Adrenal gland (tissue), 12 donors: ENCODE measurements around the gene DNAL4. TPM values are rescaled to one million over a fixed set of nuclear protein-coding genes. Genes with fewer than 3 reads are reported as not detected.

Experiments used
- DNase-seq, 7 donors: peaks; one replicate each; pipeline ENCODE4 v3.0.0-alpha.2; 2019 to 2020
- H3K27ac ChIP-seq, 5 donors: fragments of 200-600 bp; sonication (generic) in 4 of 5; 1 replicate in 3 of 5; 2 replicates in 2 of 5; pipeline versions ENCODE4 v1.5.1 to v1.8.0; 2016 to 2020; ENCODE audit warnings: mild to moderate bottlenecking in 1 of 5
- H3K27me3 ChIP-seq: fragments of 200-600 bp; 2 replicates; pipeline ENCODE4 v1.8.0; 2021
- H3K36me3 ChIP-seq, 2 donors: fragments of 200-600 bp; replicated peaks in 1 of 2; 1 replicate in 1 of 2; 2 replicates in 1 of 2; pipeline versions ENCODE4 v1.5.1 to v1.8.0; 2018 to 2022
- H3K4me1 ChIP-seq, 2 donors: fragments of 200-600 bp; replicated peaks in 1 of 2; 1 replicate in 1 of 2; 2 replicates in 1 of 2; pipeline versions ENCODE4 v1.5.1 to v1.8.0; 2018 to 2021
- H3K4me3 ChIP-seq, 4 donors: fragments of 200-600 bp; sonication (generic) in 3 of 4; one replicate each; pipeline ENCODE4 v1.5.1; 2016 to 2018
- H3K9me3 ChIP-seq, 3 donors: fragments of 200-600 bp; sonication (generic) in 1 of 3; replicated peaks in 1 of 3; 1 replicate in 2 of 3; 2 replicates in 1 of 3; pipeline versions ENCODE4 v1.5.1 to v1.8.0; 2016 to 2021
- POLR2A ChIP-seq, 2 donors: fragments of 450-650 bp; IDR thresholded peaks; one replicate each; pipeline ENCODE4 v1.6.1; 2017; ENCODE audit warnings: antibody characterized with exemption in 2 of 2, mild to moderate bottlenecking in 2 of 2, moderate library complexity in 1 of 2
- WGBS, 4 donors: extraction: QIAGEN DNeasy Blood & Tissue Kit in 2 of 4; methylation state at CpG; one replicate each; pipeline versions ENCODE4 v1.1.5 to v1.1.7; 2013 to 2017; 5-methylcytosine and 5-hydroxymethylcytosine counted together
- intact Hi-C, 2 donors: fragments of 100-400 bp; cut with DNase I; formaldehyde crosslinking; loops; one replicate each; pipeline versions ENCODE4 v1.14.1 to v1.15.0; 2022 to 2023
- polyA plus RNA-seq, 3 donors: library from polyadenylated mRNA; stranded (reverse); fragments of 200-250 nt in 2 of 3; fragments of 350-450 nt in 1 of 3; fragmentation: Illumina TruSeq in 1 of 3; extraction: RNeasy Lipid Tissue Mini Kit (QIAGEN cat#74804) in 1 of 3; gene quantifications; one replicate each; pipeline ENCODE4 v1.2.3, GENCODE V29; 2013 to 2014
- total RNA-seq, 9 donors: library from RNA; depleted of rRNA in 4 of 9; stranded (reverse); fragments of >200 nt in 4 of 9; fragments of 120-200 nt in 1 of 9; fragmentation: NEBNext Ultra II Directional in 1 of 9; extraction: Animal tissue kit (Norgen Biotek cat#: 25700) in 1 of 9; gene quantifications; one replicate each; pipeline versions ENCODE4 v1.1.0 to v1.2.4, GENCODE V29; 2013 to 2023
- TF ChIP-seq, protein P1 (sequence below), 6 experiments: fragments of 450-650 bp in 4 of 6; fragments of 200-600 bp in 2 of 6; sonication (generic) in 1 of 6; IDR thresholded peaks; 1 replicate in 5 of 6; 2 replicates in 1 of 6; pipeline versions ENCODE4 v1.5.1 to v1.8.0; 2016 to 2021; ENCODE audit warnings: antibody characterized with exemption in 6 of 6, mild to moderate bottlenecking in 2 of 6, moderate library complexity in 1 of 6
- donor health status: healthy with polysubstance abuse.
- donor health status: Bipolar disorder and iron deficiency.
- donor health status: DM: yes; HTN: yes; CAD: no.
- donor health status: DM: no; HTN: no; CAD: no.
- donor health status: DM: no; HTN: no; CAD: no.
- donor health status: DM: yes; HTN: yes; CAD: no.

Gene DNAL4
- total and polyA plus RNA-seq, 12 donors = 11.8 to 29.8 (median 19.1) TPM

DNA sequence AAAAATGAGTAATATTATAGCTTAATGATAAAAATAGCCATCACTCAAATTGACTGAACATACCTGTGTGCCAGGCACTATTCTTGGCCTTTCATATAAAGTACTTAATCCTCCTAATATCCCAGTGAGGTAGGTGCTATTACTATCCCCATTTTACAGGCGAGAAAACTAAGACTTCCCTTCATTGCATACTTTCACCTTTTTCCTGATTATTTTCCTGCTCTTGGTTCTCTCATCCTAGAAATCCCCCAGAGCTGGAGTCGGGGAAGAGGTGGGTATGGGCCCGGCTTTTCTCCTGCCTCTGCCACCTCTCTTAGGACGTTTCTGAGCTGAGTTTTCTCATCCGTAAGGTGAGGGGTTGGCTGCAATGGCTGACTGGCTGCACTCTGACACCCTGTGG lies 47.7 kb upstream of the DNAL4 start:
- H3K4me3 ChIP-seq = no peak overlapping the region
- H3K9me3 ChIP-seq = no peaks in the 10 kb centered on the region
- 88 to 92% (median 90%) methylated on average over 5 of the region's 5 CpGs for WGBS, 4 donors
- H3K4me1 ChIP-seq = peaks cover 3 to 11% of the 10 kb centered on the region in 2 donors
- no peak for DNase-seq
- H3K27ac ChIP-seq = no peak overlapping the region
- TF ChIP-seq, protein P1, sequence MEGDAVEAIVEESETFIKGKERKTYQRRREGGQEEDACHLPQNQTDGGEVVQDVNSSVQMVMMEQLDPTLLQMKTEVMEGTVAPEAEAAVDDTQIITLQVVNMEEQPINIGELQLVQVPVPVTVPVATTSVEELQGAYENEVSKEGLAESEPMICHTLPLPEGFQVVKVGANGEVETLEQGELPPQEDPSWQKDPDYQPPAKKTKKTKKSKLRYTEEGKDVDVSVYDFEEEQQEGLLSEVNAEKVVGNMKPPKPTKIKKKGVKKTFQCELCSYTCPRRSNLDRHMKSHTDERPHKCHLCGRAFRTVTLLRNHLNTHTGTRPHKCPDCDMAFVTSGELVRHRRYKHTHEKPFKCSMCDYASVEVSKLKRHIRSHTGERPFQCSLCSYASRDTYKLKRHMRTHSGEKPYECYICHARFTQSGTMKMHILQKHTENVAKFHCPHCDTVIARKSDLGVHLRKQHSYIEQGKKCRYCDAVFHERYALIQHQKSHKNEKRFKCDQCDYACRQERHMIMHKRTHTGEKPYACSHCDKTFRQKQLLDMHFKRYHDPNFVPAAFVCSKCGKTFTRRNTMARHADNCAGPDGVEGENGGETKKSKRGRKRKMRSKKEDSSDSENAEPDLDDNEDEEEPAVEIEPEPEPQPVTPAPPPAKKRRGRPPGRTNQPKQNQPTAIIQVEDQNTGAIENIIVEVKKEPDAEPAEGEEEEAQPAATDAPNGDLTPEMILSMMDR (IDR thresholded peaks at IDR 0.05) = no peak
- no peak for TF ChIP-seq POLR2A (IDR thresholded peaks at IDR 0.05)
- intact Hi-C loops = loop anchor here (5.0 to 10.0 kb wide), 2 partner anchors 67 to 74 kb away; no protein-coding TSS in a partner anchor
- no peaks in the 10 kb centered on the region for H3K36me3 ChIP-seq
- no peaks in the 10 kb centered on the region for H3K27me3 ChIP-seq

DNA sequence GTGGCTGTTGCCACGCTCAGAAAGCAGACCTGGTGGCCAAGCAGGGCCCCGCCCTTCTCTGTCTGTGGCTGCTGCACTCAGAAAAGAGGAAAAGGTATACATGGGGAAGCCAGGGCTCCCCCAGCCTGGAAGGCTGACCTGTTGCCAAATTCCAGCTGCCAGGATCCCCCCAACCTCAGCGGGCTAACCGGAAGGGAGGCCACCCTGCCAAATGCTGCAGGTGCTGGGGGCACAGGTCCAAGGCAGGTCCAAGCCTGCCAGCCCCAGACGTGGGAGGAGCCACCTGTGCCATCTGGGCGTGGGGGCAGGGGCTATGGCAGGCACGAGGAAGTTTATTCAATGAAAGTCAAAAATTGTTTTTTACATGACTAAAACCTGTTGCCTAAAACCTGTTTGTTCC lies 47.3 kb upstream of the DNAL4 start:
- WGBS, 4 donors = 67 to 86% (median 76%) methylated on average over 4 to 7 of the region's 7 CpGs
- Histone ChIP-seq H3K27me3 (no peaks in the 10 kb centered on the region), H3K36me3 (no peaks in the 10 kb centered on the region), H3K4me1 (peaks cover 3 to 11% of the 10 kb centered on the region in 2 donors), H3K27ac (no peak overlapping the region), H3K9me3 (no peaks in the 10 kb centered on the region), H3K4me3 (no peak overlapping the region)
- intact Hi-C loops = loop anchor here (5.0 to 10.0 kb wide), 2 partner anchors 66 to 74 kb away; no protein-coding TSS in a partner anchor
- no peak for DNase-seq
- TF ChIP-seq, protein P1 (IDR thresholded peaks at IDR 0.05) = no peak
- TF ChIP-seq POLR2A (IDR thresholded peaks at IDR 0.05) = no peak

DNA sequence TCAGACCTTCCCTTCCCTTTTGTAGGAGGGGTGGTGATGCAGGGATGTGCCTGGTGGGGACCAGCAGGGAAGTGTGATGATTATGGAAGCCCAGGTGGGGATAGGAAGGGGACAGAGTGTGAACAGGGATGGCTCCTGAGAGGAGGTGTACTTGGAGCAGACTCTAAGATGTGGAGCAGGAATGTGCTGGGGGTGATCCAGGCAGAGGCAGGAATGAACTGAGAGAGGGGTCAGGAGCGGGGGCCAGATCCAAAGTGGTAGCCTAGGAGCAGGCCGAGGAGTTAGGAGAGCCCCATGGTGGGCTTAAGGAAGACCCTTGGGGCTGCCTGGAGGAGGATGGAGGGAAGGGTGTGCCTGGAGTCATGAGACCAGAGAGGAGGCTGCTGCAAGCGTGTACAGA lies 46.2 kb upstream of the DNAL4 start:
- no peak for DNase-seq
- intact Hi-C loops = loop anchor here (5.0 to 10.0 kb wide), 2 partner anchors 65 to 73 kb away; no protein-coding TSS in a partner anchor
- TF ChIP-seq POLR2A (IDR thresholded peaks at IDR 0.05) = no peak
- TF ChIP-seq, protein P1 (IDR thresholded peaks at IDR 0.05) = no peak
- Histone ChIP-seq H3K27ac (no peak overlapping the region), H3K36me3 (no peaks in the 10 kb centered on the region), H3K4me1 (peaks cover 3 to 11% of the 10 kb centered on the region in 2 donors), H3K9me3 (no peaks in the 10 kb centered on the region), H3K4me3 (no peak overlapping the region), H3K27me3 (no peaks in the 10 kb centered on the region)
- 90 to 96% (median 93%) methylated on average over 3 of the region's 3 CpGs for WGBS, 4 donors

DNA sequence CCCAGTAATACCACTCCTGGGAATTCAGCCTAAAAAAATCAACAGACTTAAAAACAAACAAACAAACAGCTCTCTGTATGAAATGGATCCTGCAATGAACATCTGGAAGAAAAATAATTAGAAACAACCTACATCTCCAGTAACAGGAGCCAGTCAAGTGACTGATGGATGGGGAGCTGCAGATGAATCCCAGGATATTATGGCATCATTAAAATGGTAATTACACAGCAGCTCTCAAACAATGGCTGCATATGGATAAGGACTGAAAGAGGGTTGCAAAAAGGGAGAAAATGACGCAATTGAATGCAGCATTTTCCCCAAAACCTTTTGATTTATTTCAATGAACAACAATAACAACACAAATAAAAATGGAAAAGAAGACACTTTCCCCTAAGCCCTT lies 45.7 kb upstream of the DNAL4 start:
- peaks cover 3 to 11% of the 10 kb centered on the region in 2 donors for H3K4me1 ChIP-seq
- H3K27me3 ChIP-seq = no peaks in the 10 kb centered on the region
- DNase-seq = no peak
- WGBS, 4 donors = 96 to 100% (median 99%) methylated on average over 1 of the region's 1 CpG
- intact Hi-C loops = loop anchor here (5.0 to 10.0 kb wide), 2 partner anchors 65 to 72 kb away; no protein-coding TSS in a partner anchor
- H3K4me3 ChIP-seq = no peak overlapping the region
- no peak for TF ChIP-seq POLR2A (IDR thresholded peaks at IDR 0.05)
- TF ChIP-seq, protein P1 (IDR thresholded peaks at IDR 0.05) = no peak
- no peak overlapping the region for H3K27ac ChIP-seq
- H3K36me3 ChIP-seq = no peaks in the 10 kb centered on the region
- no peaks in the 10 kb centered on the region for H3K9me3 ChIP-seq
